Psoas muscle (tissue), 8 donors: ENCODE measurements around the gene ZNF469. TPM values are rescaled to one million over a fixed set of nuclear protein-coding genes. Genes with fewer than 3 reads are reported as not detected.
A peak's percentile ranks its signal among the peaks of the same experiment; 100 is the strongest.

ENCODE experiments used
- ATAC-seq, 4 donors: fragments of 200-7000 bp; cut with Tn5 transposase; one replicate each; pipeline ENCODE4 v1.9.1; 2020; ENCODE audit warnings: moderate library complexity in 3 of 4, mild to moderate bottlenecking in 2 of 4
- DNase-seq, 2 donors: peaks; one replicate each; pipeline ENCODE4 v3.0.0-alpha.2; 2020
- H3K27ac ChIP-seq: fragments of 200-600 bp; one replicate; pipeline ENCODE4 v1.8.0; 2022
- H3K27me3 ChIP-seq, 3 donors: fragments of 200-600 bp in 1 of 3; one replicate each; pipeline versions ENCODE4 v1.6.1 to v1.8.0; 2013 to 2022; ENCODE audit warnings: low read length in 2 of 3, mild to moderate bottlenecking in 2 of 3, moderate library complexity in 1 of 3; ENCODE audit not compliant: insufficient read depth in 3 of 3
- H3K36me3 ChIP-seq, 2 donors: fragments of 200-600 bp in 1 of 2; one replicate each; pipeline versions ENCODE4 v1.6.1 to v1.8.0; 2013 to 2022; ENCODE audit warnings: low read depth in 1 of 2, mild to moderate bottlenecking in 1 of 2, moderate library complexity in 1 of 2; ENCODE audit not compliant: insufficient read depth in 1 of 2
- H3K4me1 ChIP-seq: fragments of 200-600 bp; one replicate; pipeline ENCODE4 v1.8.0; 2022
- H3K4me3 ChIP-seq: fragments of 200-600 bp; one replicate; pipeline ENCODE4 v1.8.0; 2022; ENCODE audit warnings: mild to moderate bottlenecking
- H3K9me3 ChIP-seq: fragments of 200-600 bp; one replicate; pipeline ENCODE4 v1.8.0; 2022
- WGBS, 3 donors: extraction: QIAGEN DNeasy Blood & Tissue Kit; methylation state at CpG; one replicate each; pipeline versions ENCODE4 v1.1.6 to v1.1.7; 2013; 5-methylcytosine and 5-hydroxymethylcytosine counted together
- intact Hi-C, 2 donors: fragments of 100-400 bp; cut with DNase I; formaldehyde crosslinking; loops; one replicate each; pipeline versions ENCODE4 v1.11.0 to v1.14.2; 2022
- polyA plus RNA-seq, 3 donors: library from polyadenylated mRNA; stranded (reverse); fragments of 200-250 nt; gene quantifications; one replicate each; pipeline ENCODE4 v1.2.3, GENCODE V29; 2013
- total RNA-seq, 4 donors: library from RNA; stranded (reverse); fragmentation: NEBNext Ultra II Directional in 2 of 4; extraction: Animal tissue kit (Norgen Biotek cat#: 25700) in 2 of 4; gene quantifications; one replicate each; pipeline versions ENCODE4 v1.2.1 to v1.2.4, GENCODE V29; 2021 to 2023
- TF ChIP-seq, protein P1 (sequence below): fragments of 200-600 bp; IDR thresholded peaks from one replicate; pipeline ENCODE4 v1.8.0; 2022; ENCODE audit warnings: antibody characterized with exemption
- donor health status: healthy with polysubstance abuse.
- donor health status: DM: no; HTN: no; CAD: no; lungs with moderate emphysema.
- donor health status: Bipolar disorder and iron deficiency.
- donor health status: healthy.
- donor health status: DM: yes; HTN: yes; CAD: no.
- donor health status: DM: no; HTN: no; CAD: no.
- donor health status: DM: no; HTN: no; CAD: no.
- donor health status: DM: yes; HTN: yes; CAD: no.

Gene ZNF469
- total and polyA plus RNA-seq, 7 donors, result 0.08 to 1.7 (median 0.30) TPM

DNA sequence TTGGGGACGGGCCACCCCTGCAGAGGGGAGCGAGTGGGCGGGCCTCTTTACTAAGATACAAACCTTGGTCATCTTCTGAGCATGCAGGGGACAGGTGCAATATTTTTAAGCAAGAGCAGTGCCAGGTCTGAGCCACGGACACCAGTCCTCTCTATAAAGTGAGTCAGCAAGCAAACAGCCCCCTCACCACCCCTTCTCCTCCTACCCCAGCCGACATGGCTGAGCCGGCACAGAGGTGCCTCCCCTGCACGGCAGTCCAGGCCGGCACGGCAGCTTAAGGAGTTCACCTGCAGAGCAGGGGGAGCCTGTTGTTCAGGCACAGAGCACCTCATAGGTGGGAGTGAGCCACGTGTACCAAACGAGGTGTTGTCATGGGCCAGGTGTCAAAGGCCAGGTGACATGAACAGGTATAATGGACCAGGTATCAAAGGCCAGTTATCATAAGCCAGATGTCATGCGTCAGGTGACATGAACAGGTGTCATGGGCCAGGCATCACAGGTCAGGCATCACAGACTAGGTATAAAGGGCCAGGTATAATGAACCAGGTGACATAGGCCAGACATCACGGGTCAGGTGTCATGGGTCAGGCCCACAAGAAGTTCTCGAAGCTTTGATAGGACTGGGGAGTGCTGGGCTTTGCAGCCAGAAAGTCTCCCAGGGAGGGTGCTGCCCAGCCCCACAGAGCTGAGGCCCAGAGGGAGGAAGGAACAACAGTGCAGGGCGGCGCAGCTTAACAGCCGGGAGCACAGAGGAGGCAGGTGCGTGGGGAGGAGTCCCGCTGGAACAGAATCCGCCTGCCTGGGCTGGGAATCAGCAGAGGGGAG, 42.6 kb upstream of the ZNF469 start:
- WGBS, 3 donors, result 66 to 82% (median 74%) methylated on average over 20 of the region's 20 CpGs
- Histone ChIP-seq H3K4me3 (no peak overlapping the region), H3K27me3 (peaks cover 0 to 14% (median 0%) of the 10 kb centered on the region in 3 donors), H3K4me1 (no peaks in the 10 kb centered on the region), H3K36me3 (no peaks in the 10 kb centered on the region), H3K27ac (no peak overlapping the region), H3K9me3 (no peaks in the 10 kb centered on the region)
- TF ChIP-seq, protein P1, sequence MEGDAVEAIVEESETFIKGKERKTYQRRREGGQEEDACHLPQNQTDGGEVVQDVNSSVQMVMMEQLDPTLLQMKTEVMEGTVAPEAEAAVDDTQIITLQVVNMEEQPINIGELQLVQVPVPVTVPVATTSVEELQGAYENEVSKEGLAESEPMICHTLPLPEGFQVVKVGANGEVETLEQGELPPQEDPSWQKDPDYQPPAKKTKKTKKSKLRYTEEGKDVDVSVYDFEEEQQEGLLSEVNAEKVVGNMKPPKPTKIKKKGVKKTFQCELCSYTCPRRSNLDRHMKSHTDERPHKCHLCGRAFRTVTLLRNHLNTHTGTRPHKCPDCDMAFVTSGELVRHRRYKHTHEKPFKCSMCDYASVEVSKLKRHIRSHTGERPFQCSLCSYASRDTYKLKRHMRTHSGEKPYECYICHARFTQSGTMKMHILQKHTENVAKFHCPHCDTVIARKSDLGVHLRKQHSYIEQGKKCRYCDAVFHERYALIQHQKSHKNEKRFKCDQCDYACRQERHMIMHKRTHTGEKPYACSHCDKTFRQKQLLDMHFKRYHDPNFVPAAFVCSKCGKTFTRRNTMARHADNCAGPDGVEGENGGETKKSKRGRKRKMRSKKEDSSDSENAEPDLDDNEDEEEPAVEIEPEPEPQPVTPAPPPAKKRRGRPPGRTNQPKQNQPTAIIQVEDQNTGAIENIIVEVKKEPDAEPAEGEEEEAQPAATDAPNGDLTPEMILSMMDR, result no peak
- intact Hi-C loops, result loop anchor here in 1 of 2 donors (5.0 kb wide), 1 partner anchor 37 kb away; no protein-coding TSS in a partner anchor
- DNase-seq (peak in 1 of 2 donors; percentile 35), ATAC-seq (peak in 1 of 4 donors; percentile 30)

DNA sequence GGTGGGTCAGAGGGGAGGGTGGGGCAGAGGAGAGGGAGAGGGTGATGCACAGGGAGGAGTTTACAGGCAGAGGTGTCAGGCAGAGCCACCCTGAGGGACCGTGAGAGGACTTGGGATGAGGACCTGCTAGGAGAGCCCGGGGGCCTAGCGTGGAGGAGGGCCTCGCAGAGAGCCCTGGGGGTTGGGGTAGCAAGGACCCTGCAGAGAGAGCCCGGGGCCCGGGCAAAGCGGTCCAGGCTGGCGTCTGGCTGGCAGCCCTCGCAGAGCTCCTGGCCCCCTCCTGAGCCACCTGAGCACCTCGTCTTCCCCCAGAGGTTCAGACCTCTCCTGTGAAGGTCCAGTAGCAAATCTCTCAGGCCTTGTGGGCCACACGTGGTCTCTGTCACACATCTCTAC, 42.0 kb upstream of the ZNF469 start:
- Histone ChIP-seq H3K27me3 (peaks cover 0 to 10% (median 0%) of the 10 kb centered on the region in 3 donors), H3K4me3 (no peak overlapping the region), H3K9me3 (no peaks in the 10 kb centered on the region), H3K4me1 (no peaks in the 10 kb centered on the region), H3K36me3 (no peaks in the 10 kb centered on the region), H3K27ac (no peak overlapping the region)
- TF ChIP-seq, protein P1, result no peak
- WGBS, 3 donors, result 82 to 93% (median 86%) methylated on average over 5 to 11 of the region's 11 CpGs
- intact Hi-C loops, result loop anchor here in 1 of 2 donors (5.0 kb wide), 1 partner anchor 37 kb away; no protein-coding TSS in a partner anchor
- ATAC-seq (peak in 1 of 4 donors; percentile 15), DNase-seq (peak in 1 of 2 donors; percentile 32)

DNA sequence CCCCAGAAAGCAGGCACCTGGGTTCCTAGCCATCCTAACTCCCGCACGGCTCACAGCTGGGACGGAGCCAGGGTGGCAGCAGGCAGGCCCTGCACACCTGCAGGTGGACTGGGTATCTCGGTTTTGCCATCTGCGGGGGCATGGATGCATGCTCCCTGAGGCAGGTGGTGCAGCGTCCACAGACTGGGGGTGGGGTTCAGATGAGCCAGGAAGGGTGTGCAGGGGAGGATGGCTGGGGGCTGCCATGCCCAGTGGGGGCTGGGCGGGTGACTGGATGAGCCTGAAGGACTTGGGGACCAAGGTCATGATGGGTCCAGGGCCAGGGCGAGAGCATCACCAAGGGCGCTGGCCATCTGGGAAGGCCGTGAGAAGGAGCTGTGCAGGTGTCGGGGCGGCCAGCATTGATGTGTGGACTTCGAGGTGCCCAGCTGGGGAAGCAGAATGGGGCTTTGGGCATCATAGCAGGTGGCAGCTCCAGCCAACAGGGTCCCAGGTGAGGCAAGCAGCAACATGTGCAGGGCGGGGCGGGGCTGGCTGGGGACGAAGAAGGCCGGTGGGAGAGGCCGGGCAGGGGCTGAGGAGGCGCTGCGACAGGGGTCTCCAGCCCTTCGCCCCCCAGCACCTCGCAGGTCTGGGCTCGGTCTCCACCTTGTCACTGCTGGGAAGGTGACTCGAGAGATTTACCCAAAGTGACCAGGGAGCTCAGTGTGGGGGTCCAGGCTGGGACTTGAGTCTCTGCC, 41.0 kb upstream of the ZNF469 start:
- intact Hi-C loops, result loop anchor here in 1 of 2 donors (5.0 kb wide), 1 partner anchor 36 kb away; no protein-coding TSS in a partner anchor
- TF ChIP-seq, protein P1, result no peak
- H3K4me3 ChIP-seq, result no peak overlapping the region
- H3K27ac ChIP-seq, result no peak overlapping the region
- H3K4me1 ChIP-seq, result no peaks in the 10 kb centered on the region
- no peaks in the 10 kb centered on the region for H3K36me3 ChIP-seq
- ATAC-seq (no peak), DNase-seq (peak; percentile 5 to 35)
- no peaks in the 10 kb centered on the region for H3K9me3 ChIP-seq
- peaks cover 0 to 10% (median 2%) of the 10 kb centered on the region in 3 donors for H3K27me3 ChIP-seq
- WGBS, 3 donors, result 92% methylated on average over 21 to 24 of the region's 24 CpGs

DNA sequence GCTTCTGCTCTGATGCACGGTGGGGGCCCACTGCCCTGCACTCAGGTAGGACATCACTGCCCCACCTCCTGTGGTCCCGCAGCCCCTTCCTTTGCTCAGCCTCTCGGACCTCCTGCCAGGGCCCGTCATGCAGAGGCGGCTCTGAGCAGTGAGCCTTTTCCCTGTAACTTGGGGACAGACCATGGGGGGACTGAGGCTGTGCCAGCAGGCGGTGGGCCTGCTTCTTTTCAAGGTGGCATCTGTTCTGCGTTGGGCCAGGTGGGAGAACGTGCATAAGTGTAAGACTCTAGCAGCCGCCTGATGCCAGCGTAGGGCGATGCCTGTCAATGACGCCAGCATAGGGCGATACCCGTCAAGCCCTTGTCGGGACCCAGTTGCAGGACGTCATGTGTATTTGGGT, 40.3 kb upstream of the ZNF469 start:
- H3K36me3 ChIP-seq, result no peaks in the 10 kb centered on the region
- WGBS, 3 donors, result 92 to 96% (median 94%) methylated on average over 16 of the region's 16 CpGs
- no peaks in the 10 kb centered on the region for H3K9me3 ChIP-seq
- ATAC-seq (no peak), DNase-seq (peak; percentile 1 to 34)
- no peak overlapping the region for H3K27ac ChIP-seq
- H3K4me3 ChIP-seq, result no peak overlapping the region
- intact Hi-C loops, result loop anchor here in 1 of 2 donors (5.0 kb wide), 1 partner anchor 35 kb away; no protein-coding TSS in a partner anchor
- TF ChIP-seq, protein P1, result no peak
- H3K4me1 ChIP-seq, result no peaks in the 10 kb centered on the region
- H3K27me3 ChIP-seq, result peaks cover 0 to 10% (median 2%) of the 10 kb centered on the region in 3 donors
